ENCODE results near the gene AGBL3. TPM values are rescaled to one million over a fixed set of nuclear protein-coding genes. Genes with fewer than 3 reads are reported as not detected.
A peak's percentile ranks its signal among the peaks of the same experiment; 100 is the strongest.

Gene AGBL3
- total RNA-seq, 1 donor from 2014 or later = 1.5 TPM

- H3K4me1 ChIP-seq = peaks cover 67% of the 10 kb centered on the region
- intact Hi-C loops (cut with micrococcal nuclease) = no loop called here
- peaks cover 47% of the 10 kb centered on the region for H3K36me3 ChIP-seq
- no peak overlapping the region for H3K4me3 ChIP-seq
- no peak for TF ChIP-seq CTCF (IDR thresholded peaks at IDR 0.05; ENCODE audit: borderline replicate concordance)
- H3K9me3 ChIP-seq (replicated peaks) = peaks cover 39% of the 10 kb centered on the region
- H3K27ac ChIP-seq (replicated peaks) = no peak overlapping the region
- DNase-seq = no peak
- no peaks in the 10 kb centered on the region for H3K27me3 ChIP-seq (ENCODE audit: low read depth)
Observed at GRCh38 chr7:135154734-135155133, 168.4 kb downstream of the AGBL3 start.

GRCh38 chr7:135156290-135156689, 170.0 kb downstream of the AGBL3 start:
- Histone ChIP-seq H3K36me3 (peaks cover 47% of the 10 kb centered on the region), H3K9me3 (replicated peaks) (peaks cover 39% of the 10 kb centered on the region), H3K27ac (replicated peaks) (no peak overlapping the region), H3K4me1 (peaks cover 67% of the 10 kb centered on the region), H3K27me3 (ENCODE audit: low read depth) (no peaks in the 10 kb centered on the region), H3K4me3 (no peak overlapping the region)
- DNase-seq = no peak
- intact Hi-C loops (cut with micrococcal nuclease) = no loop called here
- no peak for TF ChIP-seq CTCF (IDR thresholded peaks at IDR 0.05; ENCODE audit: borderline replicate concordance)

- peaks cover 29% of the 10 kb centered on the region for H3K36me3 ChIP-seq
- H3K9me3 ChIP-seq (replicated peaks) = peaks cover 39% of the 10 kb centered on the region
- no peak for TF ChIP-seq CTCF (IDR thresholded peaks at IDR 0.05; ENCODE audit: borderline replicate concordance)
- H3K27ac ChIP-seq (replicated peaks) = peak overlapping the region; percentile 88
- H3K4me1 ChIP-seq = peaks cover 65% of the 10 kb centered on the region
- no peak for DNase-seq
- H3K27me3 ChIP-seq (ENCODE audit: low read depth) = no peaks in the 10 kb centered on the region
- intact Hi-C loops (cut with micrococcal nuclease) = no loop called here
- peak overlapping the region; percentile 15 for H3K4me3 ChIP-seq
Observed at GRCh38 chr7:135158141-135158655, 171.9 kb downstream of the AGBL3 start.

- H3K27ac ChIP-seq (replicated peaks) = peak overlapping the region; percentile 88
- no peak for DNase-seq
- TF ChIP-seq CTCF (IDR thresholded peaks at IDR 0.05; ENCODE audit: borderline replicate concordance) = no peak
- H3K9me3 ChIP-seq (replicated peaks) = peaks cover 33% of the 10 kb centered on the region
- peak overlapping the region; percentile 15 for H3K4me3 ChIP-seq
- peaks cover 23% of the 10 kb centered on the region for H3K36me3 ChIP-seq
- peaks cover 66% of the 10 kb centered on the region for H3K4me1 ChIP-seq
- intact Hi-C loops (cut with micrococcal nuclease) = no loop called here
- no peaks in the 10 kb centered on the region for H3K27me3 ChIP-seq (ENCODE audit: low read depth)
Observed at GRCh38 chr7:135158874-135159273, 172.6 kb downstream of the AGBL3 start.

- H3K27me3 ChIP-seq (ENCODE audit: low read depth) = no peaks in the 10 kb centered on the region
- peaks cover 27% of the 10 kb centered on the region for H3K9me3 ChIP-seq (replicated peaks)
- peaks cover 66% of the 10 kb centered on the region for H3K4me1 ChIP-seq
- peaks cover 21% of the 10 kb centered on the region for H3K36me3 ChIP-seq
- H3K27ac ChIP-seq (replicated peaks) = peak overlapping the region; percentile 88
- no peak for TF ChIP-seq CTCF (IDR thresholded peaks at IDR 0.05; ENCODE audit: borderline replicate concordance)
- intact Hi-C loops (cut with micrococcal nuclease) = no loop called here
- DNase-seq = no peak
- H3K4me3 ChIP-seq = peak overlapping the region; percentile 15
Observed at GRCh38 chr7:135159359-135160085, 173.2 kb downstream of the AGBL3 start.
